NCI-H1436 treated with DMSO at 0.1 percent for 48 hours (cell line): ENCODE results near the gene DHRS4.

Experiments used
- DNase-seq: peaks from one replicate; lab custom pipeline; 2025; lab: John Stamatoyannopoulos, UW

Gene DHRS4

DNA sequence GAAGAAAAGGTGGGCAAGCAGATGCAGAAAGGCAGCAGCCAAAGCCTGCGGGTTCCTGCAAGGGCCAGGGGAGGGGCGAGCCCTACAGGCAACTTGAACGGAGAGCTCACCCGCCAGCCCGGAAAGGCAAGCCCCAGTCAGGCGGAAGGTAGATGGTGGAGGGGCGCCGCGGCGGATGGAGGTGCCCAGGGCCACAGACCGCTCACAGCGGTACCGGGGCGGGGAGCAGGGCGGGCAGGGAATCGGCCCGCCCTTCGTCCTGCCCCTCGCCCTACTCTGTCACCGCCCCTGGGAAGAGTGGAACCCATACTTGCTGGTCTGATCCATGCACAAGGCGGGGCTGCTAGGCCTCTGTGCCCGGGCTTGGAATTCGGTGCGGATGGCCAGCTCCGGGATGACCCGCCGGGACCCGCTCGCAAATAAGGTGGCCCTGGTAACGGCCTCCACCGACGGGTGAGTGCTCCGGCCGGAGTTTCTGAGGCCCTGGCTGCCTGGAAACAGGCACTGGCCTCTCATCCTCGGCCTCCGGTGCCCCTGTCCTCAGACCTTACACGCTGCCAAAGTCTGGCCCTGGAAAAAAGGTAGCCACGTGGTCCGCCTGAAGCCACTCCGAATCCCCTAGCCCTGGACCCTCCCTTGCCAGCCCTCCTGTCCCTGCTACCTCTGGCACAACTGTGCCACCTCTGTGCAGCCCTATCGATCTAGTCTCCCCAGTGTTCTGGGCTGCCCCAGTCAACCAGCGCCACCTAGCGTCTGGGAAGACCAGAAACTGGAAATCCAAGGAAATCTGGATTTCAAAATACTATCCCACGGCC, at the start of gene DHRS4:
Gene DHRS4 (plus strand): TSS at position 307 of the 815 bp plus-strand sequence. CDS start 19 bp downstream, at position 326.
- DNase-seq = peak; percentile 21

DNA sequence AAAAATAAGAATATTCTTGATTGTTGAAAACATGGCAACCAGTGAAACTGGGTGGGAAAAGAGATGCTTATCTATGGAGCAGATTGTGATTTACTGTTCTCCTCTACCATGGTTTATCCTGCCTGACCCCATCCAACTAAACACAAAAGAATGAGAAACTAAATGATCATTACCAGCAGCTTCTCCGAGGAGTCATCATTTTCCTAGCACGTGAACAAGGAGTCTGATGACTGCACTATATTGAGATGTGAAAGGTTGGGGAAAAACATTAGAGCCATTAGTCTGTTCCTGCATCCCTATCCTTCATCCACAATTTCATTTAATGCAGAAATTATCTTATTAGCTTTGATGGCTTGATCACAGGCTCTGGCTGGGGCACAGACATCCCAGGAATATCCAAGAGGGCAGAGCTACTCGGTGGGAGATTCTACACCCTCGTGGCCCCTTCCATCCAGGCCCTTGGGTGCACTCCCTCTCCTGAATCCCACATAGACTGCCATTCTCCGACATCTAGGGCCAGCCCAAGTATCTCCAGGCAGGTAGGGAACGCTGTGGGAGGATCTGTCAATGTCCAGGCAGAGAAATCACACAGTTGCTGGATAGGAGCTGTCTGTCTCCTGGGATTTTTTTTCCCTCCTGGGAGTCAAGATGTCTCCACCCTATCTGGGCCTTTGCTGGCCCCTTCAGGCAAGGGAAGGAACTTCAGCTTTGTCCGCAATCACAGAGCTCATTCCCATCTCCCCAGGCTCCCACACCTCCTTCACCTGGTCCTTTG, 43.3 kb upstream of the DHRS4 start:
- DNase-seq = peak; percentile 1

DNA sequence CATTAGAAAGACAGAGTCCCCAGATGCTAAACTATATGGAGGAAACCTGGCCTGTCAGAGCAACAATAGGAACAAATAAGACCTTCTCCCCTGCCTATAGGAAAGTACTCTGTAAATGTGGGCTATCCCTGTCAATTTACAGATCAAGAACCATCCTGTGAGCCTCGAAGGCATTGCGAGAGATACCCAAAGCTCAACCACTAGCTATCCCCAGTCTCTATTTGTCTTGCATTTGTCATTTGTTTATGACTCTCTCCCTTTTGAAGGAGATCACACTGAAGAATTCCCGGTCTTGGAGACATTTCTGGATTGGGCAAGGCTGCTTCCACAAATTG, 42.7 kb upstream of the DHRS4 start:
- no peak for DNase-seq

DNA sequence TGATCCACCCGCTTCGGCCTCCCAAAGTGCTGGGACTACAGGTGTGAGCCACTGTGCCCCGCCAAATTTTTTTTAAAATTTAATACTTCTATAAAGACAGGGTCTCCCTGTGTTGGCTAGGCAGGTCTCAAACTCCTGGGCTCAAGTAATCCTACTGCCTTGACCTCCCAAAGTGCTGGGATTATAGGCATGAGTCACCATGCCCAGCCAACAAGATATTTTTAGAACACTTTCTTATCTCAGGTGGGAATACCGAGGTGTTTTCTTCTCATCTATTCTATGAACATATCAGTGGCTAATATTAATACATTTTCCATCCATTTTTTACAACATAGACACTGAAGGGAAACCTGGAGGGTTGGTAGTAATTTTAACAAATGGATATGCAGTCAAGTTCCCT, 38.0 kb upstream of the DHRS4 start:
- DNase-seq = no peak

DNA sequence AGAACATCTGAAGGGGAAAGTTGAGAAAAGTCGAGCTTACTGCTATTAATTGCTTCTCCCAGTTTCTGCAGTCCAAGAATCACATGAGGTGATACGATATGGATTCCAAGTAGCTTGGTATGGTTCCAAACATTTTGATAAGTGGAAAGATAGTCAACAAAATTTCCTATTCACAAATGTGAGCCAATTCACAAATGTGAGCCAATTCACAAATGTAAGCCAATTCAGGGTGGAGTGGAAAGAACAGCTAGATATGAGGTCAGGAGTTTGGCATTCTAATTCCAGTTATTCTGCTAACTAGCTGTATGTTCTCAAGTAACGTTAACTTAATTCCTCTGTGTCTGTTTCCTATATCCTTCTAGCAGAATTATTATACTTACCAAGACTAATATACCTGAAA, 37.6 kb upstream of the DHRS4 start:
- DNase-seq = no peak

DNA sequence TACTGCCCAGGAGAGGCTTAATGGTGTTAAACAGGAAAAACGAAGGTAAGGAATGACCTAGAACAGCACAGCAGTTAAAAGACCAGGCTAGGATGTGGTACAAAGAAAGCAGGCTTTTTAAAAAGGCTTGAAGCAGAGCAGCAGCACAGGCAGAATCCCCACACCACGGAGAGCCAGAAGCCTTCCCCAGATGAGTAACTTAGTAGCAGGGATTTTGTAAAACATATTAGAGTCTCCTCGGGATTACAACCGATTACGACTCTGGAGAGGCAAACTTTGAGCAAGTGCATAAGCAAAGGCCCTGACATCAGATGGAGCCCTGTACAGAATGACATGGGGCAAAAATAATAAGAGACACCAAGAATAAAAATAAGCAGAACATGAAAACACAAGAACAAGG, 37.1 kb upstream of the DHRS4 start:
- no peak for DNase-seq

DNA sequence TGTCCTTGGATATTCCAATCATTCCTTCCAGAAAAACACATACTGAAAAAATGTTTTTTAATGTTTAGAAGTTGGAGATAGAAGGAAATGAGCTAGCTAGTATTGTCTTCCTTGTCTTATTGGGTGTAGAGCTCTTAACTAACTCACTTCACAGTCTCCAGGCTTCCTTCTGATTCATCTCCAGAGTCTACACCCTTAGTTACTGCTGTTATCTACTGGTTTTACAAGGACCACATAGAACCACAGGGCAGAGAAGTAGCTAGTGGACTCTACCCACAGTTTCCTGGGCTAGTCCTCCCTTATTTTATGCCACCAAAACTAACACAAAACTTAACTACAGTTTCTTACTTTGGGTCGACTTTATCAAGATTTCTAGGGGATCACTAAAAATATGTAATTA, 31.0 kb upstream of the DHRS4 start:
- DNase-seq = no peak

DNA sequence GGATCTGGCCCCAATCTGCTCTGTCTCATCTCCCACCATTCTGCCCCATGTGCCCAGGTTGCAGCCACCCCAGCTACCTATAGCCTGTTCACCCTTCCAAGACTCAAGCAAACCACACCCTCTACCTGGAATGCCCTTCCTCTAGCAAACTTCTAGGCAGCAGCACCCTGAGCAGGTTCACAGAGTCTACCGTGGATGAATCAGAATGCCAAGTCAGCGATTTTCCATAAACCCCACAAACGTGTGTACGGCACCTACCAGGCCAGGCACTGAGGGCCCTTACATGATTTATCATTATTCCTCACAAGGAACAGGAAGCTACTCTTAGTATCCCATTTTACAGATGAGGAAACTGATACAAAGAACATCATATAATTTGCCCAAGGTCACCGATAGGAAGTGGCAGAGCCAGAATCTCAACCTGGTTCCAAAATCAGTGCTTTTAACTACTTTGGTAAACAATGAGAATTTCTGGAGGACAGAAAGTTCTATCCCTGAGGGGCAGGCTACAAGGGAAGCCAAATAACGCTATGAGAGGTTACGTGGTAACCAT, 28.0 kb upstream of the DHRS4 start:
- DNase-seq = no peak

DNA sequence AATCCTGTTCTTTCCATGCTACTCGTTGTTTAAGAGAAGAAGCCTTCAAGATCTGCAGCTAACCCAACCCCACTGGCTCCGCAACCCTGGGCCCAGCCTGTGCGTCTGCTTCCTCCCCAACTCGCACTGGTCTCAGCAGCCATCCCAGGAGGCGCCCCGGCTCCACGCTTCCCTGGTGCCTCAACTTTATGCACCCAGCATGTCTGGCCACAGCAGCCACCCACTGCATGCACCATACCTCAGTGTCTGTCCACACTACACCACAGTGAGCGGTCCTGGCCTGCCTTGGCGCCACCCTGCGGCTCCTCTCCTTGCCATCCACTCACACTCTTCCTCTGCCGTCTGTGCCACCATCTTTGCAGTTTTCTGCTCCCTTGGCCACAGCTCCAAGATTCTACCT, 27.0 kb upstream of the DHRS4 start:
- no peak for DNase-seq

DNA sequence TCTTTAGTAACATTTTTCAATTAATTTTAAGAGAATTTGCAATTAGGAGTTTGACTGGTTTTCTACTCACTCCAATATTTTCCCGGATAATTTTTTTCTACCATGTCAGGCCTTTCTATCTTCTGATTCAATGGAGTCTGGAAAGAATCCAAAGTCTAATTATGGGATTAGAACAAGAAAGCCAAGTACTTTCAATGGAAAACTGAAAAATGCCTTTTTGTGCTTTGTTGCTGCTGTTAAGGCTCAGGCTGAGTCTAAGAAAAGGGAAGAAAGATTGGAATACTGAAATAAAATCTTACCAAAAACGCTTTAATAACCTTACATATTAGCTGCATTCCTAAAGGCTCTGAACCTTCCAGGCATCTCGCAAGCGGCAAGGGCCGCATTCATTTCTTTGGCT, 24.4 kb upstream of the DHRS4 start:
- no peak for DNase-seq

DNA sequence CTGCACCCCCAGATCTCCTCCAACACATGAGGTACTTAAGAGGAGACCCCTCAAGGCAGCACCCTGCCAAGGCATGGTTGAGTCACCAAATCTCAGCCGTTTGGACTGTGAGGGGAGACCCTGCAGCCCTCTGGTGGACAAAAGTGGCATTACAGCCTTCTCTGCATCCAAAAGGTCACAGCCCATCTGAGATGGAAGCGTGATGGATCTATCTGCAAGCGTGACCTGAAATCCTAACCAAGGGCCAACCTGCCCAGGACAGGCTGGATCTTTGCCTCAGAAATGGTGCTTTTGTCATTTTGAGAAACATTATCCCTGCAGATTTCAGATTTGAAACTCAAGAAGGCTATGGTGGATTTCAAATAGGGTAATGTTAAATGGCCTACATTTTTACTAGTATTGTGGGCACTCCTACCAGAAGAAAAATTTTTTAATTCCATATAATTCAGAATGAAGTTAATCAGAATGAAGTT, 23.7 kb upstream of the DHRS4 start:
- DNase-seq = no peak

DNA sequence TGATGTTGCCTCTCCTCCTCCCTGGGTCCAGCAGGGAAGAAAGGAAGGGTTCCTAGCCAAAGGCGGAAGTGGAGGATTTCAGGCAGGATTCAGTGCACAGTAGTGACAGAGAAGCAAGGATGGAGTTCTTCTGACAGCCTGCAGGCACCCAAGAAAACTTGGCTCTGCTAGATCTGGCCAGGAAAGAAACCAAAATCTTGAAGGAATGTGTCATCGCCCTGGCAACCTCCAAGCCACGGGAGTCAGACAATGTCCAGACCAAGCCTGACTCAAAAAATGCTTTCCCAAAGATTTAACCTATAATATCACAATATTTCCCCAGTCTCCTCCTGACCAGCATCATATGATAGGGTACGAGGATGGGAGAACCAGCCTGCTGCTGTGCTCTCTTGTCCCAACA, 22.8 kb upstream of the DHRS4 start:
- DNase-seq = no peak

DNA sequence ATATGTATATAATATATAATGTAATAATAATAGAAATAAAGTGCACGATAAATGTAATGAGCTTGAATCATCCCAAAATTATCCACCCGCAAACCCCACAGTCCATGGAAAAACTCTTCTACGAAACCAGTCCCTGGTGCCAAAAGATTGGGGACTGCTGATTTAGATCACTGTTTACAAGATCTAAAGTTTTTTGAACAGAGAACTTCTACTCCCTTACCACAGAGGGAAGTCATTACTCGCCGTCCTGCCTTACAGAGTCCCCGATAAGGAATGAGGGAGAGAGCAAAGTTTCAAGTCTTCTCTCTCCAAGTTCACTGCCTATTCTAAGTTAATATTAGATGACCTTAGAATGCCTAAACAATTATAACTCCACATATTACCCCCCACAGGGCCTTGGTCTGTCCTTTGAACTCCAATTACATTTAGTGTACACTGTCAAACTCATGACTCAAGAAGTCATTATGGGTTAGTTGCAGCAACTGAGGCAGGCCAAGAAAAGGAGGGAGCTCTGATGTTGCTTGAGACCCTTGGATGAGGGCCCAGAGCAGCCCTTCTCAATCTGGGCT, 21.8 kb upstream of the DHRS4 start:
- DNase-seq = no peak

DNA sequence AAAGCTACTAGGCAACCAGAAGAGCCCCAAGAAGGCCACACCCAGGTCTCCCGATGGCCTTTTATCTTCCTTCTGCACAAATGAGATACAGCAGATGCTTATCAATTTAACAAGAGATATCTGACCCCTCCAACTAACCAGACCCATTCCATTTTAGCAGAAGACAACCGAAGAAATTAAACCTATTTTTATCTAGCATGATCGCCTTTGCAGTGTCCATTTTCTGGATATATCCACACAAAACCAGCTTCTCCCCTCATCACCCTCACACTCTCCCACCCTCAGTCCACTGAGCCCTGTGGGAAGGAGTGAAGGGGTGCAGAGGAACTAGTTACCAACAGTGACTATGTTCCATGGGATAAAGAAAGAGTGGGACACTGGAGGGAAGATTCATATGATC, 20.9 kb upstream of the DHRS4 start:
- no peak for DNase-seq

DNA sequence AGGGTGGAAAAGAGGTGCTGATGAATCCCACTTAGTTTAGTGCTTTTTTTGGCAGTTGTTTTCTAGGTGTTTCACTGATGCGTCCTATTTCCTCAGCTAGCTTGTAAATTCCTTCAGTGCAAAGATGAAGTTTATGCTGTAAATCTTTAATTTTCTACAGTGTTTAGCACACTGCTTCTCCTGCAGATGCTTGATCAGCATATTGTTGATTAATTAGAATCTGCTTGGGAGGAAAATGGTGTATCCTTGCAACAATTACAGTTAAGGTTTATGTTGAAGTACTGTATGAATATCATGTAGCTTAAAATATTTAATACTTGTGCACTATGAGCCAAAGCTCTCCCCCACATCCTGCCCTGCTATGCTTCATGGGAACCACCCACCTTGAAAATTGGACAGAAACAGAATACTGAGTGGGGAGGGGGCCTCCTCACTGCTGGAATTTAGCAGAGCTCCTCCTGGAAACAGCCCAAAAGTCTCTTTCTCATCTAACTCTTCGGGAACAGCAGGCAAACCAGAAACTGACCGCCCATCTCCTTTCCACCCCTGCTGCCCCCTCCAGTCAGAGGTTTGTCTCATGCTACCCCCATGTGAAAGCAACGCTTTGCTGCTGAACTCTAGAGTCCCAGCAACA, 20.3 kb upstream of the DHRS4 start:
- no peak for DNase-seq

DNA sequence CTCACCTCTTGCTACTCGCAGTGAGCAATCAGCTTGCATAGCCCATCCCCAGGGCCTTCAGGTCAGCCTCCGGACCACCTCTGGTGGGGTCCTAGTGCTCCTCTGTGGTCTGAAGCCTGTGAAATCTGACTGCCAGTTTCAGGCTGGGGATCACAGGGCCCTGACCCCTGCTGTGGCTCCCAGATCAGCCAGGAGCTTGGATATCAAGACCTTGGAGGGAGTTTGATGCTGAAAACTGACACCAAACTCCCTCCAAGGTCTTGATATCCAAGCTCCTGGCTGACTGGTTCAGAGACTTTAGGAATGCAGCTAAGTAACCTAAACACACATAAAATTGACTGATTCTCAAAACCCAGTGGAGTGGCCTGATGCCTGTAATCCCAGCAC, 19.8 kb upstream of the DHRS4 start:
- no peak for DNase-seq

DNA sequence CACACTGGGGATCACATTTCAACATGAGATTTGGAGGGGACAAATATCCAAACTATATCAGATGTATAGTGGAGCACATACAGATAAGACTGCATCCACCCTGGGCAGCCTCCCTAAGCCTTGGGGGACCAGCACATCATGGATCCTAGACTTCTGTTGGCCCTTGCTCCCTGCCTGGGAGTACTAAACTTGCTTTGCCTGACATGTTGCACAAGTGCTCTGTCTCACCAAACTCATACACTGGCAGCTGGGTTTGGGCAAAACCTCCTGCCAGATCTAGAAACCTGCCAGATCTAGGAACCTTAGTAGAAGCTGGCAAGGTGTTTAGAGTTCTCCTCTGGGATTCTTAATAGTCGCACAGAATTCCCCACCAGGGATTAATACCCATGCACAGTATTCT, 18.4 kb upstream of the DHRS4 start:
- no peak for DNase-seq

DNA sequence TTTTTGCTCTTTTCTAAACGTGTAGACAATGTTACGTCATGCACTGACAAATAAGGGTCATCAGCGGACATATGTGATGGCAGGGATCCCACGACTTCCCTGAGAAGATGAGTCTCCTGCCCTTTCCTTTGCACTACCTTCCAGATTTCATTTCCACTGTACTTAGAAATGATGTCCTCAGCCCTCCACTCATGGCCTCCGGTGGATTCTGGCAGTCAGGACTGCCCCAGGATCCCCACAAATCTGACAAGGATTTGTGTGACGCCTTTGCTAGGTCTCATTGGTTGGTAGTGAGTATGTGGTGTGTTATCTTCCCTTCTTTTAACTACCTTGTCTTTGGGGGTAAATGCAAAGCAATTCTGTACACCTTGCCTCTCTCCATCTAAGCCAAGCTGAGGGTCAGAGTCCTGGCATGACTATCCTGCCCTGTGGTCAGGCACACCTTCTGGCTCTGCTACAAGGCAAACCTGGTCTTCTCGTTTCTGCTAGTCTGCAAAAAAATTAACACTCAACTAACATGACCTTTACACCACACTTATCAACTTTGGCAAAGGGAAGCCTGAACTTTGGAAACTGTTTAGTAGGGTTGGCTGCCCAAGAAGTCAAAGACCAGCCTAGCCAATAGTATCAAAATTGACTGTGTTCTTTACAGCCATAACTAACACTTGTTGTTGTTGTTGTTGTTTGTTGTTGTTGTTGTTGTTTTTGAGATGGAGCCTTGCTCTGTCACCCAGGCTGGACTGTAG, 17.3 kb upstream of the DHRS4 start:
- DNase-seq = no peak

DNA sequence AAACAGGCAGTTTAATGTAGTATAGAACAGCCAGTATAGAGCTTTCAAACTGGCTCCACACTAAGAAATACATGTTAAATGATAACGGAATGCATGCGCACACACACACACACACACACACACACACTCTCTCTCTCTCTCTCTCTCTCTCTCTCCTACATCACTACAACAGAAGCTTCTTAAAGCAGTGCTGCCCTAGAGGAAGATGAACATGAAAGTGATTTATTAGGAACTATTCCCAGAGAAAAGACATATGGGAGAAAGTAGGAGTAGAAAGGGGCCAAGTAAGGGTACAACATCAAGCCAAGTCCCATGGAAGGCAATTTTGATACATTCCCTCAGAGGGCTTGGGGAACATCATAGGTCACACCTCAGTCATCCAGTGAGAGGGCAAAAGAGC, 16.4 kb upstream of the DHRS4 start:
- DNase-seq = no peak

DNA sequence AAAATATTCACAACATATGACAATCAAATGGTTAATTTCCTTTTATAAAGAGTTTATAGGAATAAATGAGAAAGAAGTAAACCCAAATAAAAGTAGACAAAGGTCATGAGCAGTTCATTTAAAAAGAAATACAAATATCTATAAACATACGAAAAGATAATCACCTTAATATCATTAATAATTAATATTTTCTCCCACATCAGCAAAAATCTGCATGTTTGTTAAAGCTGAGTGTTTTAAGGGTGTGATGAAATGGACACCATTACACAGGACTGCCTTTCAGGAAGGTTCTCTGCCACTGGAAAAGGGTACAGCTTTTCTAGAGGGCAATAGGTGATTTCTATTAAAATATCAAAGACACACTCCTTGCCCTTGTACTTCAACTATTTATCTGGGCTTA, 14.7 kb upstream of the DHRS4 start:
- no peak for DNase-seq

DNA sequence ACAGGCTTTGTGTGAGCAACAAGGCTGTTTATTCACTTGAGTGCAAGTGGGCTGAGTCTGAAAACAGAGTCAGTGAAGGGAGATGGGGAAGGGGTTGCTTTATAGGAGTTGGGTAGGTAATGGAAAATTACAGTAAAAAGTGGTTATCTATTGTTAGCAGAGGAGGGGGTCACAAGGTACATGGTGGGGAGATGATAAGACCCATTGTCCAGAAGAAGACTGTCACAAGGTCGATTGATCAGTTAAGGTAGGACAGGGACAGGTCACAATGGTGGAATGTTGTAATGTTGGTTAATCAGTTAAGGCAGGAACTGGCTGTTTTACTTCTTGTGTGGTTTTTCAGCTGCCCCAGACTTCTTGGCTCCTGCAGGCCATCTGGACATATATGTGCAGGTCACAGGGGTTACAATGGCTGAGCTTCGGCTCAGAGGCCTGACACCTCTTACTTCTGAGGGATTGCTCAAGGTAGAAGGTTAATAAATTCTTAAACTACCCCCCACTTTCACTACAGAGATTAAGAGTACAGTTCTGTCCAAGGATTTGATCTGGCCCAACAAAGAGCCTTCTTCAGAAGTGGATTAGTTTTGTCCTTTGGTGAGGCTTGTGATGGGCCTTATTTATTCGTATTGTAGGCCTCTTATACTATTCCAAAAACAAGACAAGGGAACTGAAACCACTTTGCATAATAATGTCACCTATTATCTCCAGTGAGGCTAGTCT, 13.8 kb upstream of the DHRS4 start:
- DNase-seq = no peak
